Lung (tissue), 12 donors: ENCODE results near the gene PCIF1. TPM values are rescaled to one million over a fixed set of nuclear protein-coding genes. Genes with fewer than 3 reads are reported as not detected.

Experiments used
- ATAC-seq: fragments of 200-7000 bp; cut with Tn5 transposase; one replicate; pipeline ENCODE4 v1.9.1; 2020; ENCODE audit warnings: moderate number of reproducible peaks; ENCODE audit not compliant: insufficient read depth, low FRiP score
- DNase-seq, 3 donors: peaks; one replicate each; pipeline ENCODE4 v3.0.0-alpha.2; 2013 to 2017
- H3K27ac ChIP-seq, 2 donors: one replicate each; pipeline ENCODE4 v1.5.1; 2013; ENCODE audit warnings: mild to moderate bottlenecking in 2 of 2, moderate library complexity in 2 of 2, control low read depth in 1 of 2, inconsistent platforms in 1 of 2, low read depth in 1 of 2, low read length in 1 of 2
- H3K27me3 ChIP-seq, 3 donors: one replicate each; pipeline ENCODE4 v1.5.1; 2013; ENCODE audit warnings: low read length in 2 of 3; ENCODE audit not compliant: control insufficient read depth in 3 of 3, insufficient read depth in 3 of 3
- H3K36me3 ChIP-seq, 4 donors: one replicate each; pipeline ENCODE4 v1.5.1; 2013; ENCODE audit warnings: low read length in 4 of 4, mild to moderate bottlenecking in 1 of 4, moderate library complexity in 1 of 4; ENCODE audit not compliant: control insufficient read depth in 4 of 4, insufficient read depth in 4 of 4
- H3K4me1 ChIP-seq, 5 donors: one replicate each; pipeline ENCODE4 v1.5.1; 2013; ENCODE audit warnings: low read length in 5 of 5, mild to moderate bottlenecking in 2 of 5, moderate library complexity in 1 of 5; ENCODE audit not compliant: control insufficient read depth in 5 of 5, insufficient read depth in 5 of 5
- H3K4me3 ChIP-seq: one replicate; pipeline ENCODE4 v1.5.1; 2013; ENCODE audit warnings: mild to moderate bottlenecking, control low read depth, moderate library complexity
- H3K9ac ChIP-seq, 2 donors: one replicate each; pipeline ENCODE4 v1.5.1; 2013; ENCODE audit warnings: low read length in 2 of 2, control low read depth in 1 of 2; ENCODE audit not compliant: insufficient read depth in 1 of 2
- H3K9me3 ChIP-seq, 4 donors: one replicate each; pipeline ENCODE4 v1.5.1; 2013; ENCODE audit warnings: low read length in 3 of 4, mild to moderate bottlenecking in 1 of 4, moderate library complexity in 1 of 4; ENCODE audit not compliant: control insufficient read depth in 4 of 4, insufficient read depth in 3 of 4
- WGBS, 2 donors: extraction: QIAGEN DNeasy Blood & Tissue Kit; methylation state at CpG; one replicate each; pipeline ENCODE4 v1.1.7; 2013; 5-methylcytosine and 5-hydroxymethylcytosine counted together
- polyA plus RNA-seq, 2 donors: library from polyadenylated mRNA; stranded (reverse); fragments of 200-250 nt; gene quantifications; one replicate each; pipeline ENCODE4 v1.2.1, GENCODE V29; 2013
- total RNA-seq, 2 donors: library from RNA; depleted of rRNA in 1 of 2; stranded (reverse); fragments of >200 nt in 1 of 2; gene quantifications; one replicate each; pipeline ENCODE4 v1.2.1, GENCODE V29; 2014 to 2021
- TF ChIP-seq, protein P1 (sequence below): IDR thresholded peaks from 2 replicates; pipeline ENCODE4 v1.5.1; 2012; ENCODE audit warnings: mild to moderate bottlenecking; ENCODE audit errors: control extremely low read depth, extremely low read depth
- donor health status: control.
- donor health status: control.
- donor health status: Bipolar disorder and iron deficiency.
- donor health status: healthy.
- donor health status: DM: yes; HTN: yes; CAD: no.

Gene PCIF1
- total and polyA plus RNA-seq, 4 donors = 27.7 to 48.1 (median 32.0) TPM

DNA sequence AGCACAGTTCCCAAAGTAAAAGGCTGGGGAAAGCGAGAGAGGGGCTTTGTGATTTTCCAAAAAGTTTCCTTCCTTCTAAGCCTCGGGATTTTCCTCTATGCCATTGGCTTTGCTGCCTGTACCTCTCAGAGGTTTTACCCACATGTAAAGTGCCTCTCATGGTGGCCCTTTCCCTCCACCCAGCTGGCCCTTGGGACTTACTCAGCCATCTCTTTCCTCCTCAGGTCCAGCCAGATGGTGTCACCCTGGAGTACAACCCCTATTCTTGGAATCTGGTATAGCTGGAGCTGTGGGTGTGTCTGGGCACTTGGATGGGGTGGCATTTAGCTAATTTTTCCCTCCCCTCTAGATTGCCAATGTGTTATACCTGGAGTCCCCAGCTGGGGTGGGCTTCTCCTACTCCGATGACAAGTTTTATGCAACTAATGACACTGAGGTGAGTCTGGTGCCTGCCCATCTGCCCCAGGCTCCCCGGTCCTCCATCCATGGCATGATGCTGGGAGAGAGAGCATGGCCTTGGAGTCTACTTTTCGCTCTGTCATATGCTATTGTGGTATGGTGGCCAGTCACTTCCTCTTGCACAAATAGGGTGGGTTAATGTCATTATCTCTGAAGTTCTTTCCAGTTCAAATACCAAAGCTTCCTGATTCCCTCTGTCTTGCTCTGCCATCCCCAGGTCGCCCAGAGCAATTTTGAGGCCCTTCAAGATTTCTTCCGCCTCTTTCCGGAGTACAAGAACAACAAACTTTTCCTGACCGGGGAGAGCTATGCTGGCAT, 42.2 kb upstream of the PCIF1 start:
- WGBS, 2 donors = 67 to 77% methylated on average over 9 of the region's 9 CpGs
- ATAC-seq (no peak), DNase-seq (no peak)

DNA sequence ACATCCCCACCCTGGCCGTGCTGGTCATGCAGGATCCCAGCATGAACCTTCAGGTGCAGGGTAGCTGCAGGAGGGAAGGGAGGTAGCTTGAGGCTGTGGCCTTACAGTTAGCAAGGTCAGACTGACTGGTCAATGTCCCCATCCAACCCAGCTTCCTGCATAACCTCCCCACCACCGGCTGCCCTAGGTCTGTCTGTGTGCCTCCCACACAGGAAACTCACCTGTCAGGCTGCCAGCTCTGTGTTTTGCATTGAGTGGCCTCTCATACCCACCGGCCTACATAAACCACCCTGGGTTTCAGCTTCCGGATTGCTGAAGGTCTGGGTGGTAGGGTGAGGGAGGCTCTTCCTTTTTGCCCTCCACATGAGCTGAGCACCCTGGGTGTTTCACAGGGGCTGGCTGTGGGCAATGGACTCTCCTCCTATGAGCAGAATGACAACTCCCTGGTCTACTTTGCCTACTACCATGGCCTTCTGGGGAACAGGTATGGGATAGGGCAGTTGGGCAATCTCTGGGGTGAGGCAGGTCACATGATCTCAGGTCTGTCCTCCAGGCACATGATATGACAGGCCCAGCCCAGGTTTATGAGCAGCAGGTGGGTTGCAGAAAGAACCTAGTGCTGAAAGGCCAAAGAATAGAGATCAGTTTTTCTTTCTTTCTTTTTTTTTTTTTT, 41.5 kb upstream of the PCIF1 start:
- Histone ChIP-seq H3K36me3 (peaks cover 8 to 40% (median 19%) of the 10 kb centered on the region in 4 donors), H3K9me3 (no peaks in the 10 kb centered on the region), H3K27me3 (no peaks in the 10 kb centered on the region), H3K4me3 (no peak overlapping the region), H3K9ac (no peak overlapping the region), H3K27ac (no peak overlapping the region), H3K4me1 (peaks cover 0 to 14% (median 10%) of the 10 kb centered on the region in 5 donors)
- DNase-seq = no peak
- 44 to 57% methylated on average over 4 of the region's 4 CpGs for WGBS, 2 donors
- no peak for ATAC-seq
- TF ChIP-seq, protein P1, sequence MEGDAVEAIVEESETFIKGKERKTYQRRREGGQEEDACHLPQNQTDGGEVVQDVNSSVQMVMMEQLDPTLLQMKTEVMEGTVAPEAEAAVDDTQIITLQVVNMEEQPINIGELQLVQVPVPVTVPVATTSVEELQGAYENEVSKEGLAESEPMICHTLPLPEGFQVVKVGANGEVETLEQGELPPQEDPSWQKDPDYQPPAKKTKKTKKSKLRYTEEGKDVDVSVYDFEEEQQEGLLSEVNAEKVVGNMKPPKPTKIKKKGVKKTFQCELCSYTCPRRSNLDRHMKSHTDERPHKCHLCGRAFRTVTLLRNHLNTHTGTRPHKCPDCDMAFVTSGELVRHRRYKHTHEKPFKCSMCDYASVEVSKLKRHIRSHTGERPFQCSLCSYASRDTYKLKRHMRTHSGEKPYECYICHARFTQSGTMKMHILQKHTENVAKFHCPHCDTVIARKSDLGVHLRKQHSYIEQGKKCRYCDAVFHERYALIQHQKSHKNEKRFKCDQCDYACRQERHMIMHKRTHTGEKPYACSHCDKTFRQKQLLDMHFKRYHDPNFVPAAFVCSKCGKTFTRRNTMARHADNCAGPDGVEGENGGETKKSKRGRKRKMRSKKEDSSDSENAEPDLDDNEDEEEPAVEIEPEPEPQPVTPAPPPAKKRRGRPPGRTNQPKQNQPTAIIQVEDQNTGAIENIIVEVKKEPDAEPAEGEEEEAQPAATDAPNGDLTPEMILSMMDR = no peak

More for the DNA sequence above, 42.2 kb upstream of the PCIF1 start:
- Histone ChIP-seq H3K27me3 (no peaks in the 10 kb centered on the region), H3K36me3 (peaks cover 3 to 39% (median 18%) of the 10 kb centered on the region in 4 donors), H3K4me1 (peaks cover 0 to 14% (median 10%) of the 10 kb centered on the region in 5 donors), H3K9me3 (no peaks in the 10 kb centered on the region), H3K27ac (peak overlapping the region in 1 of 2 donors; percentile 94), H3K4me3 (peak overlapping the region; percentile 93), H3K9ac (no peak overlapping the region)
- TF ChIP-seq, protein P1 = no peak

DNA sequence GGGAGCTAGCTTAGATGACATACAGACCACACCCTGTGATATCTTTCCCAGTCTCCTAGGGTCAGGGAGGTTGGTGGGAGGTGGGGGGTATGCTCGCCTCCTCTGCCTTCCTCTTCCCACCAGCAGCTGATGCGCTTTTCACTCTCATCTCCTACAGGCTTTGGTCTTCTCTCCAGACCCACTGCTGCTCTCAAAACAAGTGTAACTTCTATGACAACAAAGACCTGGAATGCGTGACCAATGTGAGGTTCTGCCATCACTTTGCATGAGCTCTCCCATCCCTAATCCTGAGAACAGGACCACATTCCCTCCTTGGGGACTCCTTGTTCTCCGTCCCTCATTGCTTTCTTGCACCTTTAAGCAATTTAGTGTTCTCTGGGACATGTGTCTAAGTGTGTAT, 40.7 kb upstream of the PCIF1 start:
- peaks cover 9 to 44% (median 20%) of the 10 kb centered on the region in 4 donors for H3K36me3 ChIP-seq

More for the DNA sequence above, 40.7 kb upstream of the PCIF1 start:
- Histone ChIP-seq H3K4me1 (peaks cover 0 to 14% (median 7%) of the 10 kb centered on the region in 5 donors), H3K27ac (no peak overlapping the region), H3K9me3 (no peaks in the 10 kb centered on the region), H3K27me3 (no peaks in the 10 kb centered on the region), H3K9ac (no peak overlapping the region), H3K4me3 (no peak overlapping the region)
- TF ChIP-seq, protein P1 = no peak
- 97 to 98% methylated on average over 4 of the region's 4 CpGs for WGBS, 2 donors
- ATAC-seq = no peak
- DNase-seq = no peak
